GM23338 (cell line): ENCODE data around the gene RGL2.

Experiments used
- JUNB ChIP-seq: IDR thresholded peaks from one replicate; pipeline ENCODE4 v1.6.1; 2016; ENCODE audit warnings: antibody characterized with exemption; ENCODE audit not compliant: unreplicated experiment
- POLR2AphosphoS5 ChIP-seq: IDR thresholded peaks from 2 replicates; pipeline ENCODE4 v1.6.1; 2016; ENCODE audit warnings: antibody characterized with exemption, low read depth
- REST ChIP-seq: IDR thresholded peaks from one replicate; pipeline ENCODE4 v1.6.1; 2018; ENCODE audit warnings: antibody characterized with exemption; ENCODE audit not compliant: unreplicated experiment
- STAT1 ChIP-seq: IDR thresholded peaks from one replicate; pipeline ENCODE4 v1.6.1; 2016; ENCODE audit warnings: antibody characterized with exemption; ENCODE audit not compliant: unreplicated experiment
- TF ChIP-seq, protein P1 (sequence below), 2 experiments: fragments of 200-600 bp in 1 of 2; sonication (generic) in 1 of 2; conservative IDR thresholded peaks; 2 replicates each; pipeline versions ENCODE4 v1.5.1 to v1.6.1; 2016 to 2017; ENCODE audit warnings: antibody characterized with exemption in 2 of 2, low read depth in 2 of 2, mild to moderate bottlenecking in 2 of 2, moderate library complexity in 1 of 2

- TF ChIP-seq, protein P1, sequence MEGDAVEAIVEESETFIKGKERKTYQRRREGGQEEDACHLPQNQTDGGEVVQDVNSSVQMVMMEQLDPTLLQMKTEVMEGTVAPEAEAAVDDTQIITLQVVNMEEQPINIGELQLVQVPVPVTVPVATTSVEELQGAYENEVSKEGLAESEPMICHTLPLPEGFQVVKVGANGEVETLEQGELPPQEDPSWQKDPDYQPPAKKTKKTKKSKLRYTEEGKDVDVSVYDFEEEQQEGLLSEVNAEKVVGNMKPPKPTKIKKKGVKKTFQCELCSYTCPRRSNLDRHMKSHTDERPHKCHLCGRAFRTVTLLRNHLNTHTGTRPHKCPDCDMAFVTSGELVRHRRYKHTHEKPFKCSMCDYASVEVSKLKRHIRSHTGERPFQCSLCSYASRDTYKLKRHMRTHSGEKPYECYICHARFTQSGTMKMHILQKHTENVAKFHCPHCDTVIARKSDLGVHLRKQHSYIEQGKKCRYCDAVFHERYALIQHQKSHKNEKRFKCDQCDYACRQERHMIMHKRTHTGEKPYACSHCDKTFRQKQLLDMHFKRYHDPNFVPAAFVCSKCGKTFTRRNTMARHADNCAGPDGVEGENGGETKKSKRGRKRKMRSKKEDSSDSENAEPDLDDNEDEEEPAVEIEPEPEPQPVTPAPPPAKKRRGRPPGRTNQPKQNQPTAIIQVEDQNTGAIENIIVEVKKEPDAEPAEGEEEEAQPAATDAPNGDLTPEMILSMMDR (conservative IDR thresholded peaks at IDR 0.05; ENCODE audit: low read depth in 2 of 2), result no peak
- TF ChIP-seq STAT1, result no peak
- no peak for TF ChIP-seq POLR2AphosphoS5
- no peak for TF ChIP-seq JUNB
- no peak for TF ChIP-seq REST
Observed at GRCh38 chr6:33335916-33336315, 37.2 kb upstream of the RGL2 start.
